Endothelial cell of umbilical vein (primary cell): Measurements from ENCODE around the gene MRPL54. TPM values are rescaled to one million over a fixed set of nuclear protein-coding genes. Genes with fewer than 3 reads are reported as not detected.

ENCODE experiments used
- BruUV-seq: library from RNA; stranded (reverse); fragments of 400-500 nt; replicated peaks from 2 replicates; lab custom pipeline; 2021; lab: Mats Ljungman, UMichigan
- CTCF ChIA-PET: fragments of 300-600, 350-600 bp; sonication (Branson Sonifier 250); formaldehyde crosslinking; loops from one replicate; lab custom pipeline; 2021; ENCODE audit warnings: antibody characterized with exemption, inconsistent platforms; lab: Charles Lee
- POLR2A ChIA-PET: fragments of 300-600, 350-600 bp; sonication (Branson Sonifier 250); formaldehyde crosslinking; loops from one replicate; lab custom pipeline; 2021; ENCODE audit warnings: antibody characterized with exemption, inconsistent platforms; lab: Charles Lee
- DNase-seq: peaks from one replicate; pipeline ENCODE4 v3.0.0-alpha.2; 2011; ENCODE audit warnings: low read depth, low spot score
- FAIRE-seq: peaks from 2 replicates; lab custom pipeline; 2011; peaks lifted over from hg19 to GRCh38; lab: Jason Lieb, UNC
- H2AFZ ChIP-seq: 2 replicates; pipeline ENCODE4 v1.6.0; 2012; ENCODE audit warnings: low read depth, low read length, control low read depth, inconsistent platforms
- H3K27ac ChIP-seq: 2 replicates; pipeline ENCODE4 v1.5.1; 2011; ENCODE audit warnings: low read depth, mild to moderate bottlenecking, control low read depth, low read length, moderate library complexity; ENCODE audit not compliant: insufficient read depth
- H3K27me3 ChIP-seq, 2 experiments: 2 replicates each; pipeline versions ENCODE4 v1.6.0 to v1.6.1; 2011; ENCODE audit warnings: low read length in 2 of 2, mixed read lengths in 1 of 2; ENCODE audit not compliant: control insufficient read depth in 2 of 2, insufficient read depth in 2 of 2
- H3K36me3 ChIP-seq, 2 experiments: 2 replicates in 1 of 2; 3 replicates in 1 of 2; pipeline ENCODE4 v1.5.1; 2011; ENCODE audit warnings: low read length in 2 of 2, mild to moderate bottlenecking in 1 of 2, moderate library complexity in 1 of 2; ENCODE audit not compliant: control insufficient read depth in 2 of 2, insufficient read depth in 2 of 2; ENCODE audit errors: extremely low read depth in 1 of 2
- H3K4me1 ChIP-seq: 3 replicates; pipeline ENCODE4 v1.5.1; 2011; ENCODE audit warnings: mild to moderate bottlenecking, low read length; ENCODE audit not compliant: control insufficient read depth, insufficient read depth; ENCODE audit errors: extremely low read depth
- H3K4me2 ChIP-seq: 2 replicates; pipeline ENCODE4 v1.6.1; 2011; ENCODE audit warnings: low read length, control low read depth, mixed read lengths; ENCODE audit not compliant: insufficient read depth
- H3K4me3 ChIP-seq, 3 experiments: fragments of 200-600 bp in 1 of 3; sonication (generic), shearing (Covaris generic) in 1 of 3; replicated peaks in 1 of 3; 2 replicates each; pipeline ENCODE4 v1.5.1; 2011 to 2016; ENCODE audit warnings: control low read depth in 3 of 3, low read length in 3 of 3, mild to moderate bottlenecking in 2 of 3, inconsistent platforms in 1 of 3, low read depth in 1 of 3, moderate library complexity in 1 of 3; ENCODE audit not compliant: insufficient read depth in 1 of 3
- H3K79me2 ChIP-seq: 2 replicates; pipeline ENCODE4 v1.6.0; 2012; ENCODE audit warnings: low read length, inconsistent platforms; ENCODE audit not compliant: control insufficient read depth, insufficient read depth
- H3K9ac ChIP-seq: replicated peaks from 2 replicates; pipeline ENCODE3; 2011; ENCODE audit warnings: low read length, control low read depth; ENCODE audit not compliant: insufficient read depth; ENCODE audit errors: extremely low read depth
- H3K9me1 ChIP-seq: replicated peaks from 3 replicates; pipeline ENCODE4 v1.6.0; 2011; ENCODE audit warnings: mild to moderate bottlenecking, low read length; ENCODE audit not compliant: control insufficient read depth, insufficient read depth; ENCODE audit errors: extremely low read depth
- H3K9me3 ChIP-seq: replicated peaks from 2 replicates; pipeline ENCODE4 v1.5.1; 2012; ENCODE audit warnings: low read length, inconsistent platforms; ENCODE audit not compliant: control insufficient read depth, insufficient read depth
- H4K20me1 ChIP-seq: replicated peaks from 2 replicates; pipeline ENCODE3; 2011; ENCODE audit warnings: mild to moderate bottlenecking, low read length; ENCODE audit not compliant: control insufficient read depth, insufficient read depth; ENCODE audit errors: extremely low read depth
- CTCF ChIP-seq, 2 donors: IDR thresholded peaks; 1 replicate in 1 of 2; 2 replicates in 1 of 2; pipeline ENCODE4 v1.5.1; 2011; ENCODE audit warnings: low read length in 2 of 2, mild to moderate bottlenecking in 2 of 2, moderate library complexity in 2 of 2, control low read depth in 1 of 2, inconsistent platforms in 1 of 2, low read depth in 1 of 2; ENCODE audit not compliant: insufficient read depth in 1 of 2; ENCODE audit errors: extremely low read depth in 1 of 2
- EZH2 ChIP-seq: IDR thresholded peaks from 2 replicates; pipeline ENCODE4 v1.6.1; 2012; ENCODE audit warnings: borderline replicate concordance, low read depth, mild to moderate bottlenecking, moderate library complexity, low read length, inconsistent platforms; ENCODE audit not compliant: severe bottlenecking
- FOS ChIP-seq: IDR thresholded peaks from 2 replicates; pipeline ENCODE4 v1.6.1; 2011; ENCODE audit warnings: mild to moderate bottlenecking, low read length, moderate library complexity, borderline replicate concordance; ENCODE audit not compliant: insufficient read depth
- GATA2 ChIP-seq: IDR thresholded peaks from 2 replicates; pipeline ENCODE4 v1.7.0; 2011; ENCODE audit warnings: low read depth, mild to moderate bottlenecking, moderate library complexity, mixed read lengths, low read length; ENCODE audit not compliant: insufficient read length, insufficient read depth
- JUN ChIP-seq: IDR thresholded peaks from 2 replicates; pipeline ENCODE4 v1.6.1; 2011; ENCODE audit warnings: borderline replicate concordance, low read depth; ENCODE audit not compliant: insufficient read length, insufficient read depth
- MAX ChIP-seq: IDR thresholded peaks from 2 replicates; pipeline ENCODE4 v1.6.1; 2011; ENCODE audit not compliant: insufficient read depth, insufficient read length
- MYC ChIP-seq: IDR thresholded peaks from one replicate; pipeline ENCODE4 v1.6.1; 2011; ENCODE audit warnings: mild to moderate bottlenecking, low read depth, low read length
- POLR2A ChIP-seq: IDR thresholded peaks from 2 replicates; pipeline ENCODE4 v1.6.1; 2012; ENCODE audit warnings: low read depth, mild to moderate bottlenecking, control low read depth, low read length
- POLR2AphosphoS5 ChIP-seq: IDR thresholded peaks from 2 replicates; pipeline ENCODE4 v1.6.1; 2012; ENCODE audit warnings: low read depth, mild to moderate bottlenecking, control low read depth, low read length, moderate library complexity; ENCODE audit not compliant: insufficient read depth
- dilution Hi-C: fragments of 300-500 bp; cut with MboI; formaldehyde crosslinking; loops from one replicate; pipeline ENCODE4 v1.15.0; 2019; ENCODE audit warnings: low sequenced_read_pairs; ENCODE audit not compliant: extremely low pct_ligation_motif_present
- intact Hi-C: fragments of 100-400 bp; cut with micrococcal nuclease; formaldehyde crosslinking; loops from one replicate; pipeline ENCODE4 v1.10.0; 2022
- polyA plus RNA-seq, 4 experiments: library from polyadenylated mRNA; depleted of rRNA in 3 of 4; stranded (reverse) in 3 of 4; unstranded in 1 of 4; fragments of >200 nt; gene quantifications; 2 replicates each; pipeline versions ENCODE4 v1.2.1 to v1.2.3, GENCODE V29; 2011 to 2012; ENCODE audit warnings: missing spikeins in 1 of 4
- total RNA-seq: library from RNA; stranded (reverse); gene quantifications from 2 replicates; pipeline ENCODE4 v1.2.3, GENCODE V29; 2021

The MRPL54 gene
- total and polyA plus RNA-seq, 2 donors (not counting 3 experiments of a cell fraction or from before 2014, with no cell fraction given), result 76.3 to 93.1 TPM

DNA sequence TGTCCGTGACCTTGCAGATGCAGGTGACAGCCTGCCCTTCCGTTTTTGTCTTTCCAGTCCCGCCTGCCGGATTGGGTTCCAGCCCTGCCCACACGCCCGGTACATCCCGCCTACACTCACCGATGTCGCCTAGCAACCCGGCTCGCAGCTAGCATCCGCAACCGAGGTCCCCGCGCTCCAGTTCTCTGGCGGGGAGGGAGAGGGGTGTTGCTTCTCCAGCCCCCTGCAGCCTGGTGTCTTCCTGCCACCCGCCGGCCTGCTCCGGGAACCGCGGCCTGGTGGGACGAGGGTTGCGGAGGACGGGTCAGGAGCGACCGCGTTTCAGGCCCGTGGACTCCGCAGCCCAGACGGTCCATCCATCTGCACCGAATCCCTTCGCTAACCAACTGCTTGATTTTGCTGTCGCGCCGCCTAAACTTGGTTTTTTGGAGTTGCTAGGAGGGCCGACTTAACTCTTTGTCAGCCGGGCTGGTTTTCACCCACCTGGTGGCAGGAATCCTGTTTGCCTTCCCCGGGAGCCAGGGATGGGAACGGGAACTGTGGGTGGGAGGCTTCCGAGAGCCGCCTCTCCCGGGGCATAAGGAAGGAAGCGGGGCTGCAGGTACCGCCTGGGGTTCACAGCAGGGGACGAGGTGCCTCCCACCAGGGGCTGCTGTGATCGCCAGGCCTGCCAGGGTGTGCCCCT is 39.1 kb downstream of the MRPL54 start:
- FAIRE-seq (no peak), DNase-seq (no peak)
- H3K27me3 ChIP-seq, result peaks cover 19 to 20% of the 10 kb centered on the region in 2 experiments
- no peak overlapping the region for H3K9ac ChIP-seq
- BruUV-seq, result no TSS peak
- H3K4me2 ChIP-seq, result no peak overlapping the region
- H2AFZ ChIP-seq, result no peak overlapping the region
- no peaks in the 10 kb centered on the region for H4K20me1 ChIP-seq
- dilution Hi-C loops (no loop called here), intact Hi-C loops (no loop called here)
- no peak overlapping the region for H3K27ac ChIP-seq
- POLR2A ChIA-PET, result interaction anchor here (0.6 kb wide), 1 partner anchor 72 kb away, joined by 6 read pairs; no protein-coding TSS in a partner anchor
- no peaks in the 10 kb centered on the region for H3K9me1 ChIP-seq
- H3K36me3 ChIP-seq, result no peaks in the 10 kb centered on the region
- TF ChIP-seq MAX, result no peak
- no peak for TF ChIP-seq JUN
- TF ChIP-seq POLR2AphosphoS5, result no peak
- TF ChIP-seq EZH2, result peak; percentile 79
- no peaks in the 10 kb centered on the region for H3K4me1 ChIP-seq
- no peaks in the 10 kb centered on the region for H3K9me3 ChIP-seq
- no peaks in the 10 kb centered on the region for H3K79me2 ChIP-seq
- H3K4me3 ChIP-seq, result no peak overlapping the region
- CTCF ChIA-PET, result no interaction called here

GRCh38 chr19:3803114-3803888 is 40.8 kb downstream of the MRPL54 start:
- dilution Hi-C loops (no loop called here), intact Hi-C loops (no loop called here)
- Histone ChIP-seq H3K4me2 (no peak overlapping the region), H4K20me1 (no peaks in the 10 kb centered on the region), H3K9ac (no peak overlapping the region), H3K36me3 (no peaks in the 10 kb centered on the region), H3K9me3 (no peaks in the 10 kb centered on the region), H3K4me3 (no peak overlapping the region), H3K9me1 (no peaks in the 10 kb centered on the region), H3K27me3 (peaks cover 19 to 20% of the 10 kb centered on the region in 2 experiments), H3K27ac (no peak overlapping the region), H3K4me1 (no peaks in the 10 kb centered on the region), H2AFZ (no peak overlapping the region), H3K79me2 (no peaks in the 10 kb centered on the region)
- BruUV-seq, result no TSS peak
- DNase-seq (no peak), FAIRE-seq (no peak)
- TF ChIP-seq JUN, result no peak
- TF ChIP-seq POLR2AphosphoS5, result no peak
- TF ChIP-seq MAX, result no peak
- TF ChIP-seq MYC, result no peak
- TF ChIP-seq FOS, result no peak
- TF ChIP-seq GATA2, result no peak
- no peak for TF ChIP-seq CTCF (IDR thresholded peaks at IDR 0.05; ENCODE audit: extremely low read depth in 1 of 2, insufficient read depth in 1 of 2, low read depth in 1 of 2, low read length in 2 of 2)
- TF ChIP-seq EZH2, result no peak
- TF ChIP-seq POLR2A, result no peak
- ChIA-PET CTCF (no interaction called here), POLR2A (no interaction called here)
